Skeletal muscle tissue (tissue), 4 donors: Measurements from ENCODE around the gene GET4. TPM values are rescaled to one million over a fixed set of nuclear protein-coding genes. Genes with fewer than 3 reads are reported as not detected.

Experiments
- H3K27ac ChIP-seq: one replicate; pipeline ENCODE4 v1.7.0; 2013; ENCODE audit warnings: mild to moderate bottlenecking, low read depth, low read length, inconsistent platforms
- H3K27me3 ChIP-seq, 3 donors: one replicate each; pipeline ENCODE4 v1.7.0; 2013; ENCODE audit warnings: low read length in 3 of 3; ENCODE audit not compliant: control insufficient read depth in 3 of 3, insufficient read depth in 3 of 3
- H3K36me3 ChIP-seq, 3 donors: one replicate each; pipeline ENCODE4 v1.7.0; 2013; ENCODE audit warnings: low read length in 3 of 3; ENCODE audit not compliant: control insufficient read depth in 3 of 3, insufficient read depth in 3 of 3
- H3K4me1 ChIP-seq, 3 donors: one replicate each; pipeline ENCODE4 v1.7.0; 2013; ENCODE audit warnings: low read length in 3 of 3, mild to moderate bottlenecking in 3 of 3; ENCODE audit not compliant: control insufficient read depth in 3 of 3, insufficient read depth in 3 of 3
- H3K4me3 ChIP-seq, 3 donors: one replicate each; pipeline ENCODE4 v1.7.0; 2013; ENCODE audit warnings: low read length in 3 of 3
- H3K9ac ChIP-seq, 3 donors: one replicate each; pipeline ENCODE4 v1.7.0; 2013; ENCODE audit warnings: low read length in 3 of 3, mild to moderate bottlenecking in 3 of 3, moderate library complexity in 2 of 3, low read depth in 1 of 3
- H3K9me3 ChIP-seq, 3 donors: one replicate each; pipeline ENCODE4 v1.7.0; 2013; ENCODE audit warnings: low read length in 3 of 3; ENCODE audit not compliant: control insufficient read depth in 3 of 3
- total RNA-seq: library from RNA; depleted of rRNA; stranded (reverse); fragments of >200 nt; gene quantifications from one replicate; pipeline ENCODE4 v1.2.3, GENCODE V29; 2014
- donor health status: Osteomylitis.

The GET4 gene
- total RNA-seq, 1 donor from 2014 or later, result 25.1 TPM

DNA sequence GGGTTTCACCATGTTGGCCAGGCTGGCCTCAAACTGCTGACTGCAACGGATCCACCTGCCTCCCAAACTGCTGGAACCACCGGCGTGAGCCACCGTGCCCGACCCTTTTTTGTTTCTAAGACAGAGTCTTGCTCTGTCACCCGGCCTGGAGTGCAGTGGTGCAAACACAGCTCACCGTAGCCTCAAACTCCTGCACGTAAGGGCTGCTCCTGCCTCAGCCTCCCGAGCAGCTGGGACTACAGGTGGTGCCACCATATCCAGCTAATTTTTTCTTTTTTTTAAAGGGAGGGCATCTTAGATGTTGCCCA lies 41.7 kb downstream of the GET4 start:
- peaks cover 0 to 4% (median 2%) of the 10 kb centered on the region in 3 donors for H3K4me1 ChIP-seq
- H3K4me3 ChIP-seq, result no peak overlapping the region
- peaks cover 9 to 26% (median 20%) of the 10 kb centered on the region in 3 donors for H3K27me3 ChIP-seq
- H3K27ac ChIP-seq, result no peak overlapping the region
- no peaks in the 10 kb centered on the region for H3K9me3 ChIP-seq
- H3K36me3 ChIP-seq, result no peaks in the 10 kb centered on the region
- H3K9ac ChIP-seq, result no peak overlapping the region

DNA sequence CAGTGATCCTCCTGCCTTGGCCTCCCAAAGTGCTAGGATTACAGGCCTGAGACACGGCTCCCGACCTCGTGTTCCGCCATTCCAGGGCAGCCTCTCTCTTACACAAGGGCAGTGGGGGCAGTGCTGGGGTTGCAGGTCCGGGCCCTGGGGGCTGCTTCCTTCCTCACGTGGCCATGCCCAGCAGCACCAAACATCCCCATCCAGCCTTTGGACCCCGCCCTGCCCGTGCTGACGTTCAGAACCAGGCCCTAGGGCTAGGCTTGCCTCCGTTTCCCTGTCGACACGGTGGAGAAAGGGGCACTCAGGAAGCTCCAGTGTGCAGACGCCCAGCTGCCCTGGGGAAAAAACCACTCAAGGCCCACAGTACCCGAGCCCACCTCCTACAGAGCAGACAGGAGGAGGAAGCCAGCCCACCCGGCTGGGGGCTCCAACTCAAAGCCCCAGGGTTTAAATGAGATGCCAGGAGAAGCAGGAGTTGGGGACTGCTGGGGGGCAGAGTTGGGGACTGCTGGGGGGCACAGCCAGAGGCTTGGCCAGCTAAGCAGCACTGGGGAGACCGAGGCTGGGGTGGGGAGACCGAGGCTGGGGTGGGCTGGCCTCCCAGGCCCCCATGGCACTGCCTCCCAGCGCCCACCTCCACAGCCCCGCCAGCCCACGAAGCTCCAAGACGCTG lies 42.2 kb downstream of the GET4 start:
- Histone ChIP-seq H3K4me3 (no peak overlapping the region), H3K36me3 (no peaks in the 10 kb centered on the region), H3K27me3 (peaks cover 12 to 29% (median 23%) of the 10 kb centered on the region in 3 donors), H3K9me3 (no peaks in the 10 kb centered on the region), H3K27ac (no peak overlapping the region), H3K9ac (no peak overlapping the region), H3K4me1 (peaks cover 0 to 4% (median 3%) of the 10 kb centered on the region in 3 donors)

DNA sequence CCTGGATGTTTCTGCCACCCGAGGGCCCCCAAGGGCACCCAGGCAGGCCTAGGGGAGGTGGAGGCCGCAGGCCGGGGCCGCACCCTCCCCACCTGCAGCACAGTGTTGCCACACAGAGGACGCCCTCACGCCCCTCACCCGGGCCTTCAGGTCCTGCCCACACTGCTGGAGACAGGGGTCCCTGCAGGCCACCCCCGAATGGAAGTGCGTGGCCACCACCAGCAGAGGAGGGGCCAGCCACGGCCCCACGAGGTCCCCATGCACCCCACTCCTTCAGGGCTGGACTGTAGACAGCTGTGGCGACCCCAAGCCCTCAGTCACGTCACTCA lies 42.7 kb downstream of the GET4 start:
- H3K9me3 ChIP-seq, result no peaks in the 10 kb centered on the region
- H3K27ac ChIP-seq, result no peak overlapping the region
- H3K27me3 ChIP-seq, result peaks cover 13 to 31% (median 25%) of the 10 kb centered on the region in 3 donors
- no peaks in the 10 kb centered on the region for H3K36me3 ChIP-seq
- H3K4me3 ChIP-seq, result no peak overlapping the region
- H3K9ac ChIP-seq, result no peak overlapping the region
- H3K4me1 ChIP-seq, result peaks cover 0 to 4% (median 3%) of the 10 kb centered on the region in 3 donors

DNA sequence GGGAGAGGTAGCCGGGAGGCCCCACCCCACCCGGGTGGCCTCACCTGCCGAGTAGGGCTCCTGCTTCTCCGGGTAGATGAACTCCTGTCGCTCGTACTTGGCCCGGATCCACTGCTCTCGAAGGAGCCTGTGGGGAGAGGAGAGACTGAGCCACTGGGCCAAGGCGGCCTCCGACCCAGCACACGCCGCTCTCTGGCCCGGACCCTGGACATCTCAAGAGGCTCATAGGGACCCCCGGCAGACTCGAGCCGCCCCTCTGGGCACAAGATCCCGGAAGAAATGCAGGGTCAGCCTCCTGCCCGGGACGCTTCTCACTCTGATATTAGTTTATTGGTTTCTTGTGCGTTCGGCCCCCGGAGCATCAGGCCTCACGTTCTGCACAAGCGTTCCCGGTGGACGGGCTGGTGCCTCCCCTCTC lies 43.6 kb downstream of the GET4 start:
- H3K27me3 ChIP-seq, result peaks cover 13 to 35% (median 31%) of the 10 kb centered on the region in 3 donors
- H3K4me3 ChIP-seq, result no peak overlapping the region
- peaks cover 0 to 4% (median 3%) of the 10 kb centered on the region in 3 donors for H3K4me1 ChIP-seq
- H3K9ac ChIP-seq, result no peak overlapping the region
- no peaks in the 10 kb centered on the region for H3K9me3 ChIP-seq
- H3K36me3 ChIP-seq, result no peaks in the 10 kb centered on the region
- no peak overlapping the region for H3K27ac ChIP-seq

DNA sequence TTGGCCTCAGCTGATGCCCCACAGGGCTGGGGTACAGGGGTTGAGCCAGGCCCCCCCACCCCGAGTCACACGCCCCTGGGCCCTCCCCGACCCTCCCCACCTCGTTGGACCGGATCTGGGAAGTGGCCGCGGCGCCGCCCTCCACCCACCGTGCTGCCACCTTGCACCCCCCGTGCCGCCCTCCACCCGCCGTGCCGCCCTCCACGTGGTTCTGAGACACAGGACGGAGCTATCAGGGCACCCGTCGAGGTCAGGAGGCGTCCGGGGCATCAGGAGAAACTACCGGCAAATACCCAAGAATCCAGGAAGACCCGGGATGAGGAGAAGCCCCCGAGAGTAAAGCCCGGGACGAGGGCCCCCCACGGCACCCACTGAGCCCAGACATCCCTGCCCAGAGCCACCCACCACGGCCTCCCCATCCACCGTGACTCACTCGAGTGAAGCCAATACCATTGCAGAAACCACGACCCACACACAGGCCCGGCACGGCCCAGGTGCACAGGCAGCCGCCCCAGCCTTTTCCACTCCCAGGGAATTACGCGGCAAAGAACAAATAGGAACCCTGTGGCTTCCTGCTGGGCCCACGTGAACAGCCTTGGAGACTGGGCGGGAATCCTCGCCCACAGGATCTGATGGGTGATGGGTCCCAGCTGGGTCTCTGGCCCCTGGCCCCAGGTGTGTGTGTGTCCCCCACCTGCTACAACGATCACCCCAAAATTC lies 44.2 kb downstream of the GET4 start:
- Histone ChIP-seq H3K9ac (no peak overlapping the region), H3K9me3 (no peaks in the 10 kb centered on the region), H3K4me1 (peaks cover 0 to 4% (median 3%) of the 10 kb centered on the region in 3 donors)

DNA sequence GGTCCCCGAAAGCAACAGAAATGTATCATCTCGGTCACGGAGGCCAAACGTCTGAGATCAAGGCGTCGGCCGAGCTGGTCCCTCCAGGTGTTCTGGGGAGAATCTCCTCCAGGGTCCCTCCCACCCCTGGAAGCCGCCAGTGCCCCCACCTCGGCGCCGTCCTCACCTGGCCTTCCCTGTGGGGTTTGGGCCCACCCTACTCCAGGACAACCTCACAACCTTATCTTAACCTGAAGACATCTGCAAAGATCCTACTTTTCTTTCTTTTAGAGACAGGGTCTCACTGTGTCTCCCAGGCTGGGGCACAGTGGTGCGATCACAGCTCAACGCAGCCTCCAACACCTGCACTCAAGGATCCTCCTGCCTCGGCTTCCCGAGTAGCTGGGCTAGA lies 44.7 kb downstream of the GET4 start:
- H3K36me3 ChIP-seq, result no peaks in the 10 kb centered on the region
- H3K9me3 ChIP-seq, result no peaks in the 10 kb centered on the region
- no peak overlapping the region for H3K9ac ChIP-seq
- H3K27me3 ChIP-seq, result peaks cover 10 to 34% (median 32%) of the 10 kb centered on the region in 3 donors
- peaks cover 0 to 4% (median 3%) of the 10 kb centered on the region in 3 donors for H3K4me1 ChIP-seq
- H3K27ac ChIP-seq, result no peak overlapping the region
- no peak overlapping the region for H3K4me3 ChIP-seq

More for the DNA sequence above, 44.2 kb downstream of the GET4 start:
- Histone ChIP-seq H3K4me3 (no peak overlapping the region), H3K36me3 (no peaks in the 10 kb centered on the region), H3K27ac (no peak overlapping the region), H3K27me3 (peaks cover 9 to 36% (median 32%) of the 10 kb centered on the region in 3 donors)

DNA sequence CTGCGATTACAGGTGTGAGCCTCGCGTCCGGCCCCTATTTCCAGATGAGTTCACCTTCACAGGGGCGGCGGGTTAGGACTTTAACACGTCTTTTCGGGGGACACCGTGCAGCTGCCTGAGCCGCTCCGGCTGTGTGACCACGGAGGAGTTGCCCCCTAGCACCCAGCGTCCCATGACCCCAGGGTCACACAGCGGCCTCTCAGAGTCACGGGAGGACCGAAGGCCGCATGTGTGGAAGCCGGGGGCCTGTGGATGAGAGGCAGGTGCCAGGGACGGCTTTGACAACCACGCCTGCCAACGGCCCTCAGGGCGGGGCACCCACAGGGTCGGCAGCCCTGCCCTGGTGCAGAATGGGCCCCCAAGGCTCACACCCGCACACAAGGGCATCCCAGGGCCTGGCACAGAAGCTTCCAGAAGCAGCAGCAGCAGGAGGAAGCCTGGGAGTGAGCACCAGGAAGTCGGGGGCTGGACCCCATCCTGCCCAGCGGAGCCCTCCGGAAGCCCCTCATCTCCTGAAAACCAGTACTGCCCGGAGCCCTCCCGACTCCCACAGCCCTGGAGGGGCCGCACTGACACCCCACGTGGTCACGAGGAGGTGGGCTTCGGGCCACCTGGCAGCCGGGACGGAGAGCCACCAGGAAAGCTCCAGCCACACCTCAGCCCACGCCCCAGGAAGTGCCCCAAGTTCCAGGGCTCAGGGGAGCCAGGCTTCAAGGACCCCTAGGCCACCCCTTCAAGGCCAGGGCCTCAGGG lies 45.4 kb downstream of the GET4 start:
- Histone ChIP-seq H3K36me3 (no peaks in the 10 kb centered on the region), H3K9ac (no peak overlapping the region), H3K9me3 (no peaks in the 10 kb centered on the region), H3K27me3 (peaks cover 10 to 27% (median 27%) of the 10 kb centered on the region in 3 donors), H3K4me3 (no peak overlapping the region), H3K27ac (no peak overlapping the region), H3K4me1 (peaks cover 0 to 3% (median 0%) of the 10 kb centered on the region in 3 donors)

DNA sequence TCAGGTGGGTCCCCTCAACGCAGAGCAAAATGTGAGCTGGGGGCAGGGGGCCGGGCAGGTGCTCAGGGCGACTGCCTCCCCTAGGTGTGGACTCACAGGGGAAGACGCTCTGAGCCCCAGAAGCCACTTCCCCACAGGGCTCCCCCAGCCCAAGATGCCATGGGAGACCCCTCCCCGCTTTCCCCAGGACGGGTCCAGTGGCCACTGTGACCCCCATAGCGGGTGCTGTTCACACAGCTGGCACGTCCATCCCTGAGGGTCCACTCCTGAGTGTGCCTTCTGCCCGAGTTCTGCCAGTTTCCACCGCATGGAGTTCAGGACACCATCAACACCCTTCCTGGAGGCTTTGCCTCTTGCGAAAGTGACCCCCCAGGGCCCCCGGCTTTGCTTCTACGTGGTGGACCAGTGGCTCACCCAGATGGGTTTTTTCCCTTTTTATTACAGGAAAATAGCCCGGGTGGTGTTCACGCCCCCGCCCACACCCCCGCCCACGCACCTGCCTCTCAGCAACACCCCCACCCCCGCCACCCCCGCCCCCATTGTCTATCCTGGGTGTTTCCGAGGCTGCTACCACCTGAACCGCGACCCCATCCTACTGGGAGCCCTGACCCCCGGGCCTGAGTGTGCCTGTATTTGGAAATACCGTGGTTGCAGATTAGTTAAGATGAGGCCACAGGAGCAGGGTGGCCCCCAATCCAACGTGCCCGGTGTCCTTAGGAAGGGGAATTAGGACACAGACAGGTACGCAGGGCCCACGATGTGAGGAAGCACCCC lies 46.2 kb downstream of the GET4 start:
- Histone ChIP-seq H3K27me3 (peaks cover 10 to 35% (median 31%) of the 10 kb centered on the region in 3 donors), H3K36me3 (no peaks in the 10 kb centered on the region), H3K4me3 (no peak overlapping the region), H3K9me3 (no peaks in the 10 kb centered on the region), H3K4me1 (peaks cover 0 to 3% (median 0%) of the 10 kb centered on the region in 3 donors), H3K9ac (no peak overlapping the region), H3K27ac (no peak overlapping the region)

DNA sequence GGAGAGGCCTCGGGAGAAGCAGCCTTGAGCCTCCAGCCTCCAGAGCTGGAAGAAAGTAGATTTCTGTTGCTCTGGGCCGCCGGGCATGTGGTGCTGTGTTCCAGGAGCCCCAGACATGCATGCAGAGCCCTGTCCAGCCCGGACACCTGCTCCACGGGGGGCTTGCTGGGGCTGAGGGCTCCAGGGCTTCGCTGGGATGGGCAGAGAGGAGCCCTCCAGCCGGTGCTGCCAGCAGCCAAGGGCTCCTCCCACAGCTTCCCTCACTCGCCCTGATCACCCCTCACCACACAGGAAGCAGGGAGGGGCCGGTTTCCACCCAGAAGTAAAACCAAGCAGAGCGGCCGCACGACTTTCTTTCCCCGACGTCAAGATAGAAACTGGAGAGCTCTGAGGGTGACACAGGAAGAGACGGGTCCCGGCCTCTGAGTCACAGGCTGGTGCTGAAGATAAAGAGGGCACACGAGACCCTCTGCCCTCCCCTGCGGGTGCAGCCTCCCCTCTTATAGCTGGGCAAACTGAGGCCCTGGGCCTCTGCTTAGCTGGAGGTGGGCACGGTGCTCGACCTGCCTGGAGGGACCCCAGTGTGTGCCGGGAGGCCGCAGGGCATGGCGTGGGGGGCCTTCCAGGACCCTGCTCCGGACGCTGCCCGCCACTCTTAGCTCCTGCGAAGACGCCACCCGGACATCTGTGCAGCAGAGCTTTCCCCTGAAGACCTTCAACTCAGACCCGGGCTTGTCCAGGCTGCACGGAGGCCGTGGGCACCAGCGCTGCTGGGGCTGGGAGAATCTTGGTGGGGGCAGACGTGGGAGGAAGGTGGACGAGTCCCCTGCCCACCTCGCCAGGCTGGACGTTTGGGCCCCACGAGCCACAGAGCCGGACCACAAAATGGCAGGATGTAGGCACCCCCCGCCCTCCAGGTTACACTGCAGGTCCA lies 47.0 kb downstream of the GET4 start:
- Histone ChIP-seq H3K27ac (no peak overlapping the region), H3K9ac (no peak overlapping the region), H3K4me1 (peaks cover 0 to 3% (median 0%) of the 10 kb centered on the region in 3 donors)

More for the DNA sequence above, 47.0 kb downstream of the GET4 start:
- no peak overlapping the region for H3K4me3 ChIP-seq
- H3K9me3 ChIP-seq, result no peaks in the 10 kb centered on the region
- H3K36me3 ChIP-seq, result no peaks in the 10 kb centered on the region
- H3K27me3 ChIP-seq, result peaks cover 10 to 35% (median 31%) of the 10 kb centered on the region in 3 donors
